PC-9 (cell line): ENCODE data around the gene ATRN.

Experiments used
- CTCF ChIP-seq: fragments of 200-600 bp; sonication (generic); conservative IDR thresholded peaks from 2 replicates; pipeline ENCODE4 v1.6.1; 2017; ENCODE audit warnings: mixed run types, antibody characterized with exemption, mild to moderate bottlenecking, moderate library complexity
- EZH2 ChIP-seq: fragments of 200-600 bp; sonication (generic); IDR thresholded peaks from 2 replicates; pipeline ENCODE4 v1.8.0; 2017; ENCODE audit warnings: antibody characterized with exemption, low read depth

- TF ChIP-seq CTCF (peak; percentile 80), EZH2 (no peak)
Observed at GRCh38 chr20:3563548-3564177, 92.8 kb downstream of the ATRN start.
